ENCODE measurements around the gene KCNH3.

KCNH3 gene

DNA sequence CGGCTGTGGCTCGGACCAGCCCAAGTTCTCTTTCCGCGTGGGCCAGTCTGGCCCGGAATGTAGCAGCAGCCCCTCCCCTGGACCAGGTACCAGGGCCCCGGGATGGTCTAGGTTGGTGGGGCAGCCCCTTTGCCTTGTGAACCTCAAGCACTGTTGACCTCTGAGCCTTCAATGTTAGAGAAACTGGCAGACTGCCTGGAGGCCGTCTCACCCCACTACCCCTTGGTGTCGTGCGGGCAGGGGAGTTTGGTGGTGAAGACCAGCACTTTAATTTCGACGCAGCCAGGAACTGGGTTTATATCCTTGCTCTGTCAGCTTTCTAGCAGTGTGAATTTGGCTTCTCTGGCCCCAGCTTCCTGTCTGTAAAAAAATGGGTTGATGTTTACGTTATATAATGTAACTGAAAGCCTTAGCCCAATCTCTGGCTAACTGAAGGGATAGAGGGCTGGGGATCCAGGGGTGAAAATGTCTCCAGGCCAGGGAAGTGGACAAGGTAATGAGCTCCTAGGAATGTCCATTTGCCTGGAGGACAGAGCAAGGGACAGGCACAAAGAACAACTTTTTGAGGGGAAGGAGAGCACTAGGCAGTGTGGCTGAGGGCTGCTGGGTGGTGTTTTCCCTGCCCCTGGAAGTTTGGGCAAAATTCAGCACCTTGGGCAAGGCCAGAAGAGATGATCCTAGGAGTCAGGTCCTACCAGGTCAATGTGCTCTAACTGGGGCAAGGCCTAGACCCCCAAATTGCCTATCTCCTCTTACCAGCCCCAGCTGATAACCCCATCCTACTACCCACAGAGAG lies 17.8 kb downstream of the KCNH3 start:
- H3K4me3 ChIP-seq (ENCODE audit: low read length), result no peak overlapping the region
- no peak for DNase-seq (ENCODE audit: low read depth, low spot score)

DNA sequence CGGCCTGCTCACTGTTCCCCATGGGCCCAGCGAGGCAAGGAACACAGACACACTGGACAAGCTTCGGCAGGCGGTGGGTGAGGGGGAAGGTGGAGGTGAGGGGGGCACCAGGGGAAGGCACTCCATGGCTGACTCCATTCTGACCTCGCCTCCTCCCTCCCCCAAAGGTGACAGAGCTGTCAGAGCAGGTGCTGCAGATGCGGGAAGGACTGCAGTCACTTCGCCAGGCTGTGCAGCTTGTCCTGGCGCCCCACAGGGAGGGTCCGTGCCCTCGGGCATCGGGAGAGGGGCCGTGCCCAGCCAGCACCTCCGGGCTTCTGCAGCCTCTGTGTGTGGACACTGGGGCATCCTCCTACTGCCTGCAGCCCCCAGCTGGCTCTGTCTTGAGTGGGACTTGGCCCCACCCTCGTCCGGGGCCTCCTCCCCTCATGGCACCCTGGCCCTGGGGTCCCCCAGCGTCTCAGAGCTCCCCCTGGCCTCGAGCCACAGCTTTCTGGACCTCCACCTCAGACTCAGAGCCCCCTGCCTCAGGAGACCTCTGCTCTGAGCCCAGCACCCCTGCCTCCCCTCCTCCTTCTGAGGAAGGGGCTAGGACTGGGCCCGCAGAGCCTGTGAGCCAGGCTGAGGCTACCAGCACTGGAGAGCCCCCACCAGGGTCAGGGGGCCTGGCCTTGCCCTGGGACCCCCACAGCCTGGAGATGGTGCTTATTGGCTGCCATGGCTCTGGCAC lies 18.5 kb downstream of the KCNH3 start:
- H3K4me3 ChIP-seq (ENCODE audit: low read length), result no peak overlapping the region
- DNase-seq (ENCODE audit: low read depth, low spot score), result no peak

DNA sequence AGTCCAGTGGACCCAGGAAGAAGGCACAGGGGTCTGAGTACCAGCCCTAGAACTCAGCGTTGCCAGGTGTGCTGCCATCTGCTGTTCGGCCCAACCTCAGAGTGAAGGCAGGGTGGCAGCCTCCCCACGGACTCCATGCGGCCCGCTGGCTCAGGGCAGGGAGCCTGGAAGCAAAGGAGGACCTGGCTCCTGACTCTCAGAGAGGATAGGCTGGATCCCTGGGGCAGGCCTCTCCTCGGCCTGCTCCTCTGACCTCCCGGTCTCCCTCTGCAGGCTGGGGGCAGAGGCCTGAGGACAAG lies 19.0 kb downstream of the KCNH3 start:
- no peak for DNase-seq (ENCODE audit: low read depth, low spot score)
- no peak overlapping the region for H3K4me3 ChIP-seq (ENCODE audit: low read length)

DNA sequence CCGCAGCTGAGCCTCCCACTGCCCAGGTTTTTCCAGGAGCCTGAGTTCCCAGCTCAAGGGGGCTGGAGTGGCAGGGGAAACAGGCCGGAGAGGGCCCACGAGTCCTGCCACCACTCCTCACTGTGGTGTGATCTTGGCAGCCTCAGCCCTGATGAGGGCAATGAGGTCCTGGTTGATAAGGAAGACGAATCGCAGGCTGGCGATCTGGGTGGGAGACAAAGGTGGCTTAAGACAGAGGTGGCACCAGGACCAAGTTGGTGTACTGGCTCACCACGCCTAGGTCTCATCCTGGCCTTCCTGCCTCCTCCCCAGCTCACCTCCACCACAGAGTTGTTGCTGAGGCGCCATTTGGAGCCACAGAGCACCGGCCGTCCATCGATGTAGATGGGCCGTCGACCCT lies 19.7 kb downstream of the KCNH3 start:
- DNase-seq (ENCODE audit: low read depth, low spot score), result no peak
- no peak overlapping the region for H3K4me3 ChIP-seq (ENCODE audit: low read length)

DNA sequence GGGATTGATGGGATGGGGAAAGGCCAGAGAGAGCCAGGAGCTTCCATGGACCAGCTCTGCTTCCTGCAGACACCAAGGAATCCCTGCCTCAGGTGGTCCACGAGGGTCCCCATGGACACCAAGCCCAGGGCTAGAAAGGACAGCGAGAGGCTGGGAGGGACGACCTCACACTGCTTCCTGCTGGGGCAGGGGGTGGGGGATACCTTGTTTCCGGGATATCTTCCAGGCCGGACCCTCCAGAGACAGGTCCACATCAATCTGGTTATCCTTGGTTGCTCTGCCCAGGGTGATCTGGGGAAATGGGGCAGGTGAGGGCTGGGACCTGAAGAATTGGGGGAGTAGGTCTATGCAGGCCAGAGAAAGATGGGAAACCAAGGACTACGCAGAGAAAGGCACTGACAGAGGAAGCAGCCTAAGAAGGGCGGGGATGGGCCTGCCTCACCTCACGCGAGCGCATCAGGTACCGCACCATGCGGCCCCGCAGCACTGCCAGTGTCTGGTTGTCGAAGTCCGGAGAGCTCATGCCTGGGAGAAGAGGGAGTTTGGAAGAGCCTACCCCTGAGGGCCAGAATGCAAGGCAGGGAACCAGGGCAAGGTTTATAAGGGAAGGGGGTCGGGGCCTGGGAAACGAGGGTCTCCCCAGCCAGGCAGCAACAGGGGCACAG lies 20.3 kb downstream of the KCNH3 start:
- no peak for DNase-seq (ENCODE audit: low read depth, low spot score)

DNA sequence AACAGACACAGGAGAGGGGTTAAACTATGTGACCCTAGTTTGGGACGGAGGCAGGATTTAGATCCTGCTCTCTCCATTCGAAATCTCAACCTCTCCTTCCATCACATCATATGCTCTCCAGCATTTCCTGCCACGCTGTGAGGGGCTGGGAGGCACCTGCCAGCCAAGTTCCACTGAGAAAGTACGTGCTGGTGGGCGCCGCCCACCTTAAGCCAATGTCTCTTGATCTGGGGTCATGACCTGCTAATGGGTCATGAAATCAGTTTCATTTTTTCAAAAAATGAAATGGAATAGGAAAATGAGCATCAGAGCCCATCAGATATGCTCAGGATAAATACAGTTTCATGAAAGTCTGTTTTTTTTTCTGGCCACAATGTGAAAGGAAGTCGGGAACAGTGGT lies 21.9 kb downstream of the KCNH3 start:
- H3K4me3 ChIP-seq (ENCODE audit: low read length), result no peak overlapping the region
- no peak for DNase-seq (ENCODE audit: low read depth, low spot score)

More for the DNA sequence above, 20.3 kb downstream of the KCNH3 start:
- no peak overlapping the region for H3K4me3 ChIP-seq (ENCODE audit: low read length)

DNA sequence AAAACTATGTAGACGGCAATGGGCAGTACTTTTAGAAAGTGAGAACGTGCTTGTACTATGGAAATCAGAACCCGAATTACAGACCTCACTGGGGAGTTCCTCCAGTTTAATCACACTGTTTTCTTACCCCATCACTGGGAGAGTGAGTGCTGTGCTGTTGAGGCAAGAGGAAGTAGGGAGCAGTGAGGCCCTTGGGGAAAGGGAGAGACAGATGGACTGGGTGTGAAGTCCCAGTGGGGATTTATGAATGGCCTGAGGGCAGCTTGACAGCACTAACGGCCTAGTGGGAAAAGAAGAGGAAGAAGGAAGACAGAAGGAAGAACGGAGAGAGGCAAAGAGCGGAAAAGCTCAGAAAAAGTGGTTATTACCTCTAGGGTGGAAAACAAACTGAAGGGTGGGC lies 23.4 kb downstream of the KCNH3 start:
- DNase-seq (ENCODE audit: low read depth, low spot score), result no peak
- H3K4me3 ChIP-seq (ENCODE audit: low read length), result no peak overlapping the region

DNA sequence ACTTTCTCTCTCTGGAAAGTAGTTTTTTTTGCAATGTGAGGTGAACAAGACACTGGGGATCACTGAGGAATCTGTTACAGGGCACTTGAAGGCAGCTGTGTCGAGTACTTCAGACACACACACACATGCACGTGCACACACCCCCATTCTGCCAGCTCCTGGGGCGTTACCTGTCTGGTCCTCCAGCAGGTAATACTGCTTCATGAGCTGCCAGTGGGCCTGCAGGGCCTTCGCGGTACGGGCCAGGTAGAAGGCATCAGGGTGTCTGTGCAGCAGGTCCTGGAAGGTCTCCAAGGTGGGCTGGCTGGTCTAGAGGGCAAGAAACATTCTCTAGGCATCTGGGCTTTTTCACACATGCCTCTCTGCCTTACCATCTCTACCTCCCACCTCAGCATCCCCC lies 24.0 kb downstream of the KCNH3 start:
- DNase-seq (ENCODE audit: low read depth, low spot score), result no peak
- no peak overlapping the region for H3K4me3 ChIP-seq (ENCODE audit: low read length)

DNA sequence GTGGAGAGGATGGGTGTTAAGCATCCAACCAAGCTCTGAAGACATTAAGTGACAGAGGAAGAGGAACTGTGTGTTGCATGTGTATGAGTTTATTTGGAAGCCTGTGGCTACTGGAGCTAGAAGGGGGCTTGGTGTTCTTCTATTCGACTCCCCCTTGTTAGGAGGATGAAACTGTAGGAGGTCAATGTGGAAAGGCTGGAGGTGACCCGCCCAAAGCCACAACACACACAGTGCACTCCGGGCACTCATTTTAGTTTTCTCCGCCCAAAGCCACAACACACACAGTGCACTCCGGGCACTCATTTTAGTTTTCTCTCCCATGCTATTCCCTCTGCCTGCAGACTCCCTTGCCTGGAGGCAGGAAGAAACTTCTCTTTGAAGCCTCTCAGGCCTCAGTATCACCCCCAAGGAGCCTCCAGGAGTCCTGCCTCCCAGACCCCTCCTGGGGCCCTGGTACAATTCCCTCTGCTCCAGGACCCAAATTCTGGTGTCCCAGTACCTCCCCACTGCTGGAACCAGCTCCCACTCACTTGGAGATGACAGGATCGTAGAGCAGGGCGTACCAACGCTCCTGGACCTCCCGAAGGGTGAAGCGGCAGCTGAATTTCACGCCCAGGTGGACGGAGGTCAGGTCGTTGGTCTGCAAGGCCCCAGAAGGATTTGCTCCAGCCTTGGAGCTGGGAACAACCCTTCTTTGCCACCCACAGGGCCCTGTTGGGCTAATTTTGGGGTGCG lies 25.3 kb downstream of the KCNH3 start:
- no peak overlapping the region for H3K4me3 ChIP-seq (ENCODE audit: low read length)
- no peak for DNase-seq (ENCODE audit: low read depth, low spot score)

DNA sequence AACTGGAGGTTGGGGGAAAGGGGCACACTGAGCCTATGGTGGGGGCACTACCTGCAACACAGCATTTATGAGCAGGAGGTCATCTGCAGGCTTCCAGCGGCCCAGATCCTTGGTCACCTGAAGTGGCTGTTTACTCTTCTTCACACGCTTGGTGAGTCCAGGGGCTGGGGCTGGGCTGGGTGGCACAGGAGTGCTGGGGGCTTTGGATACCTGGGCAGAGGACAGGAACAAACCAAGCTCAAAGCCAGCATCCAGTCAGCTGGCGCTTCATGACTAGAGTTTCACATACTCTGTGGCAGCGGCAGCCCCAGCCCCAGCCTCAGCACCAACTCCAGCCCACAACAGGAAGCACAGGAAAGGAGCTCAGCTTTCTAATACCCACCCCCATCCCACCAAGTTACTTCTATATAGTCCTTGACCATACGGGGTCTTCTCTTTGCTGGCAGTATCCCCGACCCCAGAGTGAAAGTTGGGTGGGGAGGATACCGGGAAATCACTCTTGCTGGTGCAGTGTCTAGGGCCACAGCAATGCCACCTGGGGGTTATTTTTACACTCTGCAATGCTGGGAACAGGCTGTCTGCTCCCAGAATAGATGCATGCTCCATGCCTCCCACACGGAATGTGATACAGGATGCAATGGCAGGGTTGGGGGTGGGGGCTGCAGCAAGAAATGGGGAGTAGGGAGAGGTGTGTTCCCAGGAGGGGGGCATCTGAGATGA lies 26.0 kb downstream of the KCNH3 start:
- peak; percentile 32 for DNase-seq (ENCODE audit: low read depth, low spot score)
- no peak overlapping the region for H3K4me3 ChIP-seq (ENCODE audit: low read length)

DNA sequence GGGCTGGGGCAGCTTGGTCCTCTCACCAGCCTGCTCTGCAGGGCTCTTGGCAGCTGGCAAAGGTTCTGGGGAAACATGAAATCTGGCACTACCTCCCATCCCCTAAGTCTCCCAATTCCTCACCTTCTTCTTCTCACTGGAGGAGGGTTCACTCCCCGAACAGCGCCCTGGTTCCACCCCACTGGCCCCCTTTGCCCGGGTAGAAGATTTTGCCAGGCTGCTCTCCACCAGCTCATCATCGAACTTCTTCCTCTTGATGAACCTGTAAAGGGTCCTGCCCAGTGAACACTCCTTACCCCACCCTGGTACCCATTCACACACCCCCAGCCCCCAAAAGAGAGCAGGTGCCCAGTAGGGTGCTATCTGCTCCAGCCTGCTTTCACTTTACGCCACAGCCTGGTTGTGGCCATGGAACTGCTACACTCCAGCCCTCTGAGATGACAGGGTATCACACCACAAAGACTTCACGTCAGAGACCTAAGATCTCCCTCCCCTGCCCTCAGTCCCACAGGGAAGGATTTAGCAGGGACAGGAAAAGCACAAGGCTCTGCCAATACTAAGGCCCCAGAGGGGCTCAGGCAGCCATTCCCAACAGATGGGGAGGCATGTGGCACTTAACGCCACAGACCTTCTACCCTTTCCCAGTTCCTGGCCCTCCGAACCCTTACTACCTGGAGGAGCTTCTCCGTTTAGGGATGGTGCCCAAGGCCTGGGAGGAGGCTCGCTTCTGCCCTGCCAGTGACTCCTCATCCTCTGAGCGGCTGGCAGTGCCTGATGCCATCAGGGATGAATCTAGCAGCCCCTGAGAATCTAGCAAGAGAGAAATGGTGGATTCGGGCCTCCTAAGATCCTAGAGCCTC lies 26.8 kb downstream of the KCNH3 start:
- DNase-seq (ENCODE audit: low read depth, low spot score), result no peak
- H3K4me3 ChIP-seq (ENCODE audit: low read length), result no peak overlapping the region

DNA sequence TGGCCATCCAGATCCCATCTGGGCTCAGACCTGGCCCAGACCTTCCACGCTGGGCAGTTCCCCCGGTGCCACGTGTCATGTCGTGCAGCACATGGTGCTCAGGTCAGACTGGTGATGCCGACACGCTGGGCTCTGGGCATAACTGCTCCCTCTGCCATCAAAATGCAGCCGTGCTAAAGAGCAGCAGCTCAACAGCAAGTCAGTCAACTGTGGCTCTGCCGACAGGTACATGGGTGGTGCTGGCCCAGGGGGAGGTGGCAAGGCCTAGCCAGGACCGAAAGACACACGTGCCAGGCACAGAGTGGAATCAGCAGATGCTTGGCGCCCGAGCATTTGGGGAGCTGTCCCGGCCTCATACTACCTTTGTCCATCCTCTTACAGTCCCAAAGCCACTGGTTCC lies 27.5 kb downstream of the KCNH3 start:
- H3K4me3 ChIP-seq (ENCODE audit: low read length), result no peak overlapping the region
- no peak for DNase-seq (ENCODE audit: low read depth, low spot score)

DNA sequence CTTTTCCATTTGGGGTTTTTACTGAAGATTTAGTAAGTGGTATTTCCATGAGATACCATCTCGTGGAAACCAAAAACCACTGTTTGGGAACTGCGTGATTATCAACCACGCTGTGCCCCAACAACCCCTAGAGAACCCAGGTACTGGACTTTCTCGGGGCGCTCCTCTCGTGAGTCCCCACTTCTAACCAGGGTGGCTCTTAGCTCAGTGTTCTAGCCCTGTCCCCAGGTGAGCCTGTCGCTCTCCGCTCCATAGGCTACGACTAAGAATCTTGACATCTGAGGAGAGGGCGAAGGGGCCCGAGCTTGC lies 28.4 kb downstream of the KCNH3 start:
- no peak for DNase-seq (ENCODE audit: low read depth, low spot score)
- peak overlapping the region; percentile 62 for H3K4me3 ChIP-seq (ENCODE audit: low read length)

DNA sequence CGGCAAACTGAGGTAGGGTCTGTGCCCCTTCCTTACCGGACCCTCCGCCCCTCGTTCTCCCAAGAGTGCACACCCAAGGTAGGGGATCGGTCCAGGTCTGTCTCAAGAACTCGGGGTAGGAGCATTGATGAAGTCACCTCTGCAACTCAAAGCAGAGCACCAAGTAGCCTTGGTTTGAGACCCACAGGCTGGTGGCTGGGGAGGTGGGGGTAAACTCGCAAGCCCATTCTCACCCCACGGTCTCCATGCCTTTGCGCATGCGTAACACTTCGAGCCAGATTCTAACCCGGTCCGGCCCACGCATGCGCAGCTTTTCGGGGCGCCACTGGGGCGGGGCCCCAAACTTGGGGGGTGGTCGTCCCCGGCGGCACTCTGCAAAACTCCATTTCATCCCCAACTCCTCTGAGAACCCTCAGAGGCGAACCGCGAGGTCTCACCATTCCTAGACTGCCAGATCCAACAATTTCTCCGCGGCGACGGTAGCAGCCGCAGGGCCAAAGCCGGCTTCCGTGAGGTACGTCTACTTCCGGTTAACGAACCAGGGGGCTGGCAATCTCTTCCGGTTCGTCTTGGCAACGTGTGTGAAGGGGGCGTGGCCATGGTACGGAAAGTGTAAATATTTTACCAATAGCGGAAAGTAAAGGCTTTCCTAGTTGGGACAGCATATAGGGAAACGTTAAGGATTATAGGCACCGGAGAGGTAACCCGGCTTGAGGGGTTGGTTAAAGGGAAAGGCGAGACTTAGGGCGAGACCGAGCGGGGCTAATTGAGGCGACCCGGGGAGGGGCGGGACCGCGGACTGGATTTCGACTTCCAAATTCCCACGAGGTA lies 29.0 kb downstream of the KCNH3 start, which contains the start of gene MCRS1:
TSS of gene MCRS1 (minus strand) at position 532 of the 831 bp plus-strand sequence. CDS start 1,411 bp downstream, outside the sequence.
- H3K4me3 ChIP-seq (ENCODE audit: low read length), result peak within 1 kb of the TSS; percentile 62
- peak; percentile 93 for DNase-seq (ENCODE audit: low read depth, low spot score)

DNA sequence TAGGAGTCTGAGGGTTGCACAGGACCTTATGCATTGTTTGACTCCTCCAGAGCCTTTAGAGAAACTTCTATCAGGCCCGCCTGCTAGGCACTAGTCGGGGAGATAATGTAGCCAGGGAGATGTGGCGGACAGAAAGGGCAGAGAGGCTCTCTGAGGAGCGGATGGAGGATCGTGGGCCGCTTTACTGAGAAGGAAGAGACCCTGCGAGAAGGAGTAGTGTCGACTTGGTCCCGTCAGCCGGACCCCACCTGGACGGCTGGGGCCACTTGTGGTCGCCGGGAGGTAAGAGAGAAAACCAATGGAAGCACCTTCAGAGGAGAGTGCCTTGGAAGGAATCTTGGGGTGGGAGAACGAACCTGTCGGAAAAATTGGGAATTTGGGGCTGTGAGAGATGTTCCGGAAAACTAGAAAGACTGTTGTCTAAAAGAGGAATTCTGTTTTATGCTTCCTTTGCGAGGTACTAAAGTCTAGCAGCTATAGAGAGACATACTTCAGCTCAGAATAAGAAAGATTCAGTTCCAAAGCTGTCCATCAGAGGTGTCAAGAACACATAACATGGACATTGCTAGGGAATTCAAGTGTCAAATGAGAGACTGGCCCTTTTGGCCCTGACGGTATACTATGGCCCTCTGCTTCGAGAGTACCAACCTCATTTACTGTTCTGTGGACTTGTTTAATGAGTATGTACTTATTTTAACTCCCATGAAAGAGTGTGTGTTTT lies 29.8 kb downstream of the KCNH3 start:
- peak overlapping the region; percentile 62 for H3K4me3 ChIP-seq (ENCODE audit: low read length)
- no peak for DNase-seq (ENCODE audit: low read depth, low spot score)

DNA sequence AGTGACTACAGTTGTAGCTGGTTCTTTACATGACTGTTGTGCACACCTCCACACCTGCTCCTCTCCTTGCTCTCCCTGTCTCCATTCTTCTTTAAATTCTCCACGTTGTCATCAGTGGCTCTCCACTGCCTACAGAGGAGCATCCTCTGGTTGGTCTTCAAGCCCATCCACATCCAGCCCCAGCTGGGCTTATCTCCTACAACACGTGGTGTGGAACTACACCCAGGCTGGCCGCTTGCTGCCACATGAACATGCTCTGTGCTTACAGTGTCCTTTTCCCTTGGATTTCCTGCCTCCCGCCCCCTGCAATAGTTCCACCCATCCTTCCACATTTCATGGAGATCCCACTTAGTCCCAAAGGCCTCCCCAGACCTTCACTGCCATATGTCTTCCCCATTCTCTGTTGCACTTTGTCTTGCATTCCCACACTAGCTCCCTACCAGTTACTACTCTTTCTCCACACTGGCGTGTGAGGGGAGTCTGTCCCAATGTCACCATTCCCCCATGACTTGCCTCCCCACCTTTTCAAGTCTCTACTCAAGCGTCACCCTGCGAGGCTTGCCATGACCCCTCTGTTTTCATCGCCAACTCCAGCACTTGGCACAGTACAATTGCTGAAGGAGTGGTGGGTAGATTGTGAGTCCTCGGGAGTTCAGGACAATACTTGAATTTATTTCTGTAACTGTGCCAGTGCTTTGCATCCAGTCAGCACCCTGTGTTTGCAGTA lies 38.9 kb downstream of the KCNH3 start:
- H3K4me3 ChIP-seq (ENCODE audit: low read length), result no peak overlapping the region
- DNase-seq (ENCODE audit: low read depth, low spot score), result no peak
